ENCODE measurements around the gene RTKN2.
A peak's percentile ranks its signal among the peaks of the same experiment; 100 is the strongest.

Gene RTKN2, protein sequence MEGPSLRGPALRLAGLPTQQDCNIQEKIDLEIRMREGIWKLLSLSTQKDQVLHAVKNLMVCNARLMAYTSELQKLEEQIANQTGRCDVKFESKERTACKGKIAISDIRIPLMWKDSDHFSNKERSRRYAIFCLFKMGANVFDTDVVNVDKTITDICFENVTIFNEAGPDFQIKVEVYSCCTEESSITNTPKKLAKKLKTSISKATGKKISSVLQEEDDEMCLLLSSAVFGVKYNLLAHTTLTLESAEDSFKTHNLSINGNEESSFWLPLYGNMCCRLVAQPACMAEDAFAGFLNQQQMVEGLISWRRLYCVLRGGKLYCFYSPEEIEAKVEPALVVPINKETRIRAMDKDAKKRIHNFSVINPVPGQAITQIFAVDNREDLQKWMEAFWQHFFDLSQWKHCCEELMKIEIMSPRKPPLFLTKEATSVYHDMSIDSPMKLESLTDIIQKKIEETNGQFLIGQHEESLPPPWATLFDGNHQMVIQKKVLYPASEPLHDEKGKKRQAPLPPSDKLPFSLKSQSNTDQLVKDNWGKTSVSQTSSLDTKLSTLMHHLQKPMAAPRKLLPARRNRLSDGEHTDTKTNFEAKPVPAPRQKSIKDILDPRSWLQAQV

DNA sequence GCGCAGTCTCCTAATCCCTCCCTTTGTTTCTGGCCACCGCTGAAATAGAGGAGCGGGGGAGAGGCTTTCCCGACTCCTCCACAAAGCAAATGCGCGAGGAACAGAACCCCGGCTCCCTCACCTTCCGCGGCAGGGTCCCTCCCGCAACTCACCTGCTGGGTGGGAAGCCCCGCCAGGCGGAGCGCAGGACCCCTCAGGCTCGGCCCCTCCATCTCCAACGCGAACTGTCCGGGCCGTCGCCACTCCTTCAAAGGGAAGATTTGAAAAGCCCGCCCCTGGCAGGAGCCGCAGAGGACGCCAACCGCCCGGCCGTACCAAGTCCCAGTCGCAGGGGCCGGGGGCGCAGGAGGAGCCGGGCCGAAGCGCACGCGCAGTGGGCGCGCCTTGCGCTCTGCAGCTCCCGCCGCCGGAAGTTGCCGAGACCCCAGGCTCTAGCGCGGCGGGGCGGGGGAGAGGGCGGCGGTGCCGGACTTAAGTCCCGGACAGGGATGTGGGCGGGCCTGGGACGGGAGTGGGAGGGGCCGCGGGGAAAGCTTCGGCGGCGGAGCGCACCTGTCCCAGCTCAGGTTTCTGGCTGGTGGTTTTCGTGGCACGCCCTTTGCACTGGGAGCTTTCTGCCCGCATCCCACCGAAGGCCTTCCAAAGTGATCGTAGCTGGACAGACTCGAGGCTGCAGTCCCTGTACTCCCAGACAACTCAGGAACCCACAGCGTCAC is at the start of gene RTKN2:
TSS of gene RTKN2 (minus strand) at position 446 of the 716 bp plus-strand sequence. CDS start at position 212, 234 bp downstream.
- H3K4me3 ChIP-seq (ENCODE audit: low read depth, low read length): peak within 1 kb of the TSS; percentile 71
- in situ Hi-C loops (cut with HindIII; ENCODE audit: low sequenced_read_pairs): no loop called here
- peak; percentile 86 for DNase-seq (ENCODE audit: low read depth, low spot score)
- TF ChIP-seq, protein P1, sequence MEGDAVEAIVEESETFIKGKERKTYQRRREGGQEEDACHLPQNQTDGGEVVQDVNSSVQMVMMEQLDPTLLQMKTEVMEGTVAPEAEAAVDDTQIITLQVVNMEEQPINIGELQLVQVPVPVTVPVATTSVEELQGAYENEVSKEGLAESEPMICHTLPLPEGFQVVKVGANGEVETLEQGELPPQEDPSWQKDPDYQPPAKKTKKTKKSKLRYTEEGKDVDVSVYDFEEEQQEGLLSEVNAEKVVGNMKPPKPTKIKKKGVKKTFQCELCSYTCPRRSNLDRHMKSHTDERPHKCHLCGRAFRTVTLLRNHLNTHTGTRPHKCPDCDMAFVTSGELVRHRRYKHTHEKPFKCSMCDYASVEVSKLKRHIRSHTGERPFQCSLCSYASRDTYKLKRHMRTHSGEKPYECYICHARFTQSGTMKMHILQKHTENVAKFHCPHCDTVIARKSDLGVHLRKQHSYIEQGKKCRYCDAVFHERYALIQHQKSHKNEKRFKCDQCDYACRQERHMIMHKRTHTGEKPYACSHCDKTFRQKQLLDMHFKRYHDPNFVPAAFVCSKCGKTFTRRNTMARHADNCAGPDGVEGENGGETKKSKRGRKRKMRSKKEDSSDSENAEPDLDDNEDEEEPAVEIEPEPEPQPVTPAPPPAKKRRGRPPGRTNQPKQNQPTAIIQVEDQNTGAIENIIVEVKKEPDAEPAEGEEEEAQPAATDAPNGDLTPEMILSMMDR (IDR thresholded peaks at IDR 0.05; ENCODE audit: low read depth, low read length): no peak

DNA sequence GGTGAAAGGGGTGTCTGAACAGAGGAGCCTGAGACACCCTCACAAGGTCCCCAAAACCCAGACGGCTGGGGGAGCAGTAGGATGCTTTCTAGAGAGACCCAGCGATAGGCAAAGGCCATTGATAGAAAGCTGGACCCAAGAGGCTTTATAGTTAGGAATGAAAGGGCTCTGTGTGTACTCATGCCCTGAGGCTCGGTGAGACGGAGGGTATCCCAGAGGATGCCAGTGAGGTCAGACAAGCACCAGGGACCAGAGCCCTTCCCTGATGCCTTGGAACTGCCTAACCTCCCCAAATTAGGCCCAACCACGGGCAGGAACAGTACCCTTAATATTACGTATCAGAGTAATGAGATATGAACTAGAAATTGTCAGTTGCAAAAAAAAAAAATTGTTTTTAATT is 48.6 kb upstream of the RTKN2 start:
- no peak for DNase-seq (ENCODE audit: low read depth, low spot score)
- in situ Hi-C loops (cut with HindIII; ENCODE audit: low sequenced_read_pairs): no loop called here
- TF ChIP-seq, protein P1 (IDR thresholded peaks at IDR 0.05; ENCODE audit: low read depth, low read length): no peak
- no peak overlapping the region for H3K4me3 ChIP-seq (ENCODE audit: low read depth, low read length)

DNA sequence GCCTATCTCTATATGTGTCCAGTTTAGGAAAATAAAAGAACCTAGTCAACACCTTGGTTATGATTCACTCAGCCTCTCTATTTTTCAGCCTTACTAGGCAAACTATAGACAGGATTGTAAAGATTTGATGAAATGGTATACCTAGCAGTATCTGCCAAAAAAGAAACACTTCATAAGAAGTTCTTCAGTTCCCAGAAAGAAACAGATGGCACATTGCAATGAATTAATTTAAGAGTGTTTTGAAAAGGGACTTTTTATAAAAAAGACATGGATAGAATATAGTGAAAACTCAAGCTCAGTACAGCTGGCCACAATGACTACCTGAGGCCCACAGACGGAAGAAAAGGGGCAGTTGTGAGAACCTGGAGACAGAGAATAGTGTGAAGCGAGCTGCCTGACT is 40.6 kb upstream of the RTKN2 start:
- no peak for DNase-seq (ENCODE audit: low read depth, low spot score)
- no peak overlapping the region for H3K4me3 ChIP-seq (ENCODE audit: low read depth, low read length)
- TF ChIP-seq, protein P1 (IDR thresholded peaks at IDR 0.05; ENCODE audit: low read depth, low read length): no peak
- in situ Hi-C loops (cut with HindIII; ENCODE audit: low sequenced_read_pairs): no loop called here

GRCh38 chr10:62308101-62308500 is 39.5 kb upstream of the RTKN2 start:
- no peak for DNase-seq (ENCODE audit: low read depth, low spot score)
- H3K4me3 ChIP-seq (ENCODE audit: low read depth, low read length): no peak overlapping the region
- in situ Hi-C loops (cut with HindIII; ENCODE audit: low sequenced_read_pairs): no loop called here
- TF ChIP-seq, protein P1 (IDR thresholded peaks at IDR 0.05; ENCODE audit: low read depth, low read length): no peak

DNA sequence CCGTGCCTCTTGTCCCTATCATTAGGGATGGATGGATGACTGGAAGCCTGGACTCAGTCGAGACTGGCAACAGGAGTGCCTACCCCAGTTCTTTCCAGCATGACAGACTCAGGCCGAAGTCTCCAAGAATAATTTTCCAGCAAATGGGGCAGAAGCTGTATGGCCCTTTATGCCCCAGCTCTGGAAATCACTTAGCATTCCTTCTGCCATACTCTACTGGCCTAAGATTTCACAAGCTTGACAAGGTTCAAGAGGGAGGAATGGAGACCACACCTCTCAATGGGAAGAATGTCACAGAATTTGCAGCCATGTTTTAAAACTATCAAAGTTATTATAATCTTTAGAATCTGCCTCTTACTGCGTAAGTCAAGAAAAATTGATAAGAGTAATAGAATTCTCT is 39.0 kb upstream of the RTKN2 start:
- in situ Hi-C loops (cut with HindIII; ENCODE audit: low sequenced_read_pairs): no loop called here
- no peak for DNase-seq (ENCODE audit: low read depth, low spot score)
- TF ChIP-seq, protein P1 (IDR thresholded peaks at IDR 0.05; ENCODE audit: low read depth, low read length): no peak
- H3K4me3 ChIP-seq (ENCODE audit: low read depth, low read length): no peak overlapping the region

GRCh38 chr10:62306663-62307062 is 38.0 kb upstream of the RTKN2 start:
- in situ Hi-C loops (cut with HindIII; ENCODE audit: low sequenced_read_pairs): no loop called here
- no peak overlapping the region for H3K4me3 ChIP-seq (ENCODE audit: low read depth, low read length)
- no peak for DNase-seq (ENCODE audit: low read depth, low spot score)

More at GRCh38 chr10:62306663-62307062, 38.0 kb upstream of the RTKN2 start:
- TF ChIP-seq, protein P1 (IDR thresholded peaks at IDR 0.05; ENCODE audit: low read depth, low read length): no peak
